Fibroblast of mammary gland (primary cell): ENCODE measurements around the gene PDE4B.

Source experiments
- DNase-seq: peaks from one replicate; pipeline ENCODE4 v3.0.0-alpha.2; 2010; ENCODE audit warnings: low read depth
- H3K4me3 ChIP-seq: 2 replicates; pipeline ENCODE4 v1.5.1; 2011; ENCODE audit warnings: low read depth, mild to moderate bottlenecking, low read length, moderate library complexity; ENCODE audit not compliant: control insufficient read depth
- TF ChIP-seq, protein P1 (sequence below): conservative IDR thresholded peaks from 2 replicates; pipeline ENCODE4 v1.5.1; 2011; ENCODE audit warnings: low read depth, low read length, inconsistent platforms; ENCODE audit not compliant: control insufficient read depth, insufficient read depth

Gene PDE4B

DNA sequence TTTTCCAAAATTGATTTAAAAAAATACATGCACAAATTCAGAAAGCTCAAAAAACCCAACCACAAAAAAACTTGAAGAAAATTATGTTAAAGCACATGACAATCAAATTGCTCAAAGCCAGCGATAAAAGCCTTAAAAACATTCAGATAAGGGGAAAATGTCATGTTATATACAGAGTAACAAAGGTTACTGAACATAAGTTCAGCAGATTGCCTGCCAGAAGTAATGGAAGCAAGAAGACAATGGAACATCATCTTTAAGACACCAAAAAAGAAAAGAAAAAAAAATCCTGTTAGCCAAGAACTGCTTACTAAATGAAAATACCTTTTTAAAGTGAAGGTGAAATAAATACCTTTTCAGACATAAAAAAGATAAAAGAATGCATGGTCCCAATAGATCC, 594.0 kb downstream of the PDE4B start:
- no peak overlapping the region for H3K4me3 ChIP-seq
- TF ChIP-seq, protein P1, sequence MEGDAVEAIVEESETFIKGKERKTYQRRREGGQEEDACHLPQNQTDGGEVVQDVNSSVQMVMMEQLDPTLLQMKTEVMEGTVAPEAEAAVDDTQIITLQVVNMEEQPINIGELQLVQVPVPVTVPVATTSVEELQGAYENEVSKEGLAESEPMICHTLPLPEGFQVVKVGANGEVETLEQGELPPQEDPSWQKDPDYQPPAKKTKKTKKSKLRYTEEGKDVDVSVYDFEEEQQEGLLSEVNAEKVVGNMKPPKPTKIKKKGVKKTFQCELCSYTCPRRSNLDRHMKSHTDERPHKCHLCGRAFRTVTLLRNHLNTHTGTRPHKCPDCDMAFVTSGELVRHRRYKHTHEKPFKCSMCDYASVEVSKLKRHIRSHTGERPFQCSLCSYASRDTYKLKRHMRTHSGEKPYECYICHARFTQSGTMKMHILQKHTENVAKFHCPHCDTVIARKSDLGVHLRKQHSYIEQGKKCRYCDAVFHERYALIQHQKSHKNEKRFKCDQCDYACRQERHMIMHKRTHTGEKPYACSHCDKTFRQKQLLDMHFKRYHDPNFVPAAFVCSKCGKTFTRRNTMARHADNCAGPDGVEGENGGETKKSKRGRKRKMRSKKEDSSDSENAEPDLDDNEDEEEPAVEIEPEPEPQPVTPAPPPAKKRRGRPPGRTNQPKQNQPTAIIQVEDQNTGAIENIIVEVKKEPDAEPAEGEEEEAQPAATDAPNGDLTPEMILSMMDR, result no peak
- no peak for DNase-seq

DNA sequence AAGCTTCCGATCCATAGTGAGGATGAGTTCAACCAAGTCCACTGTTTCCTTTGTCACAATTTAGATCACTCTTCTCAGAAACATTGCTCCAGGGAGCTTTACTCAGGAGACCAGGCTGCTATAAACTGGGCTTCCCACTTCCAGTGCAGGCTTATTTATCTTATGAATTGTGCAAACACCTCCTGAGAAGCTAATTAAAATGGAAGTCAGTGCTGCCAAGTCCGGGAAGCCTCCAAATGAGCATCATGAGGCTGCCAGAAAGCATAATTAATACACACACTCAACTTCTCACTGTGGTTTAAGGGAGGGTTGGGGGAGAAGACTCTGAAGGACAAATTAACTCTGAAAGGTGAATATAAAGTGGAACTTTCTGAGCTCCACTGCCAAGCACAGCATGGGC, 596.2 kb downstream of the PDE4B start:
- H3K4me3 ChIP-seq, result no peak overlapping the region
- DNase-seq, result no peak
- TF ChIP-seq, protein P1, result no peak

DNA sequence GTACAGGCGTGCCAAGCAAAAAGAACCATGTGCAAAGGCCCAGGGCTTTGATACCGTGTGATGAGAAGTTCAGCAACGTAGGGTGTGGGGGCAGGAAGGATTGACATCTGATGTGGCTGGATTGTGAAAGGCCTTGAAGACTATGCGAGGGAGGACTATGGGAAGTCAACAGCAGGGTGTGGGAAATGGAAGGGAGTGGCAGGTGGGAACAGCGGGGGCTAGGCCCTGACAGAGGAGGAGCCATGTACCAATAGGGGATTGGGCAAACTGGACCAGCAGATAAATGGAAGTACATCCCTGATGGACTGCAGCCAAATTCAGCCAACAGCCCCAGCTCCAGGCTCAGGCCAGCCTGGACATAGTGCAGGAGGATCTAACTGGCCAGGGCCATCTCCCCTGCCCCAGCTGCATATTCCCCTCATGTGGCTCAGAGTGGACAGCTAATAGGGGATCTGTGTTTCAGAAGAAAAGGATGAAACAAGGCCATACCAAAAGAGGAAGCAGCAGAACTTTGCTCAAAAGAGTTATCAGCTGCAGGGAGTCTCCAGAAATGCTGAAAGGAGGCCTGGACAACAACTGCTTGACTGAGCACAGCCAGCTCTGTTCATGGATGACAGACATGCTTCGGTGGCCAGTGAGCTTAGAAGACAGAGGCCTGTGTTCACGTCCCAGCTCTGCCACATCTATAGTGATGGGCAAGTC, 601.0 kb downstream of the PDE4B start:
- TF ChIP-seq, protein P1, result no peak
- no peak overlapping the region for H3K4me3 ChIP-seq
- no peak for DNase-seq

DNA sequence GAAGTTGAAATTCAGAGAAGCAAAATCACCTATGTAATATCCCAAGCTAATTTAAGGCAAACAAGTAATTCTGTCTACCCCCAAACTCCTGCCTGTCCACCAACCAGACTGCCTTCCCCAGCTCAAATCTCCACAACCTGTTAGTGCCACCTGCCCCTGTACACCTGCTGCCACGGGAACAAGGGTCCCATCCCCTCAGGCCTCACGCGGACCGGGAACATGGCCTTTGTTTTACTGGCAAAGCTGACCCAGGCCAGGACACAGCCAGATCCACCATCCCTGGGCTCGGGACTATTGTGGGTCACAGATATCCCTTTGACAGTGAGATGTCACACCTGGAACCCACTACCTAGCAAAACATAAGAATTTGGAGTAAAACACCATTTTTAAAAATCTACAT, 601.9 kb downstream of the PDE4B start:
- no peak overlapping the region for H3K4me3 ChIP-seq
- no peak for DNase-seq
- TF ChIP-seq, protein P1, result no peak

DNA sequence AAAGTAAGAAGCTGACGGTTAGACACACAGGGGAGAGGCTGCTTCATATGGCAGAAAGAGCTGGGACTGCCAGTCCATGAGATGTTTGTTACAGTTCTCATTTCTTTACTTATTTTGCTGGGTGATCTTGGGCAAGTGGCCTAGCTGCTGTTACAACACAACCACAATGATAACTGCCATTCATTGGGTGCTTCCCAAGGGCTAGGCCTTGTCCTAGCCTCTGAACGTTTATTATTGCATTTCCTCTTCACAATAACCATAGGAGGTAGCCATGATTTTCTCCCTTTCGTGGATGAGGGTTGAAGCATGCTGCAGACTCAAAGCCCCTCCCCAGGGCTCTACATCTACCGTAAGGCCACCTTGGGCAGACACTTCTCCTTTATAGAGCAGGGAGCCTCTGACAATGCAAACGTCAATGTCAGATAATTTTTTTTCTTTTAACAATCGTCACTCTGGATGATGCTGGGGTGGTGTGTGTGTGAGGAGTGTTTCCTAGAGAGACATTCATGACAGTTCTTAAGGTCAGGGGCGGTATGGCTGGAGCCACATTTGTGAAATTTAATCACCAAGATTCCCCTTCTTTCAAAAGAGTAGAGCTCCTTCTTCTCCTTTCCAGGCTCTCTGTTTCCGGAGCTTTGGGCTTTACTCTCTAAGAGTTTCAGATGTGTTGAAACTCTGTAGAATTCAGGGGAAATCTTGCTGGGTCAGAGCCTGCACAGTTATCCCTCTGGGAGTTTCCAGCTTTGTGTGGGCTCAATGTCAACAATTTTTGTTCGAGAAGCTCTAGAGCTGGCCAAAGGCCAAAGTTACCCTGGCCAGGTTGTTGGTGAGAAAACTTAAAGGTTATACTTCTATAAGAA, 602.7 kb downstream of the PDE4B start:
- DNase-seq, result peak; percentile 37
- TF ChIP-seq, protein P1, result no peak
- H3K4me3 ChIP-seq, result no peak overlapping the region

DNA sequence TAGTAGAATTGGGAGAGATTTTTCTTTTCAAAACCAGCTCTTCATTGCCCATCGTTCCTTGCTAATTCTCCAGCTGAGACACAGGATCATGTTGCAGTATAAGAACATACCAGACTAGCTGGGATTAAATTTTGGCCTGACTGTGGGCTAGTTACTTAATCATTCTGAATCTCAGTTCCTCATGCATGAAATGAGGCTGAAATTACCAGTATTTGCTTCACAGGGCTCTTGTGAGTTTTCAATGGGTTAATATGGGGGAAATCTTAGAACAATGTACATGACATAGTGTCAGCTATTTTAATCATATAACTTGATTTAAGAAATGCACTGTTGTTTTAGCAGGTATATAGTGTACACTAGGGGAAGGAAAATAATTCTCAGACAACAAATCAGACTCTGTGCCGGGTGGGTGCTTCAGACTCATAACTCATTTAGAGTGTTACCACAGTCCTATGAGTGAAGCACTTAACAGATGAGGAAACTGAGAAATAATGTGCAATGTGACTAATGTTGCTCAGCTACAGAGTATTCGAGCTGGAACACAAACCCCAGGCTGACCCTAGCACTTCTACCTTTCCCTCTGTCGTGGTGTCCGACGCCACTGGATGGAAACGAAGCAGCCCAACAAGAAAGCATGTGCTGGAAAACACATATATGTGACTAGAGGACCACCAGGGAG, 603.7 kb downstream of the PDE4B start:
- DNase-seq, result no peak
- TF ChIP-seq, protein P1, result no peak
- no peak overlapping the region for H3K4me3 ChIP-seq
